Stimulated activated naive B cell treated with anti-CD40 and anti-IgM and Interleukin-4, amounts not matched to agents 10 μg/mL and 1 μg/mL and 100 μg/mL, for 72 hours (primary cell): ENCODE results near the gene INSYN2B.

Experiments used
- ATAC-seq, 2 donors: fragments of 150-1000 bp; cut with Tn5 transposase; replicated peaks; 2 replicates each; pipeline ENCODE4 v1.10.0; 2021; ENCODE audit warnings: moderate library complexity in 1 of 2
- DNase-seq: peaks from one replicate; pipeline ENCODE4 v3.0.0; 2021
- H3K27ac Mint-ChIP-seq: one replicate; pipeline ENCODE4 v1.8.0; 2022; ENCODE audit warnings: mild to moderate bottlenecking, mixed read lengths
- H3K27me3 Mint-ChIP-seq, 2 donors: one replicate each; pipeline ENCODE4 v1.8.0; 2022; ENCODE audit warnings: mixed read lengths in 2 of 2
- H3K36me3 Mint-ChIP-seq, 2 donors: one replicate each; pipeline ENCODE4 v1.8.0; 2022; ENCODE audit warnings: mixed read lengths in 2 of 2, mild to moderate bottlenecking in 1 of 2
- H3K4me1 Mint-ChIP-seq, 2 donors: one replicate each; pipeline ENCODE4 v1.8.0; 2022; ENCODE audit warnings: mixed read lengths in 2 of 2, mild to moderate bottlenecking in 1 of 2
- H3K4me3 Mint-ChIP-seq, 2 donors: one replicate each; pipeline ENCODE4 v1.8.0; 2022; ENCODE audit warnings: mild to moderate bottlenecking in 2 of 2, mixed read lengths in 2 of 2, moderate library complexity in 1 of 2
- H3K9me3 Mint-ChIP-seq, 2 donors: one replicate each; pipeline ENCODE4 v1.8.0; 2022; ENCODE audit warnings: mixed read lengths in 2 of 2, mild to moderate bottlenecking in 1 of 2

The INSYN2B gene

DNA sequence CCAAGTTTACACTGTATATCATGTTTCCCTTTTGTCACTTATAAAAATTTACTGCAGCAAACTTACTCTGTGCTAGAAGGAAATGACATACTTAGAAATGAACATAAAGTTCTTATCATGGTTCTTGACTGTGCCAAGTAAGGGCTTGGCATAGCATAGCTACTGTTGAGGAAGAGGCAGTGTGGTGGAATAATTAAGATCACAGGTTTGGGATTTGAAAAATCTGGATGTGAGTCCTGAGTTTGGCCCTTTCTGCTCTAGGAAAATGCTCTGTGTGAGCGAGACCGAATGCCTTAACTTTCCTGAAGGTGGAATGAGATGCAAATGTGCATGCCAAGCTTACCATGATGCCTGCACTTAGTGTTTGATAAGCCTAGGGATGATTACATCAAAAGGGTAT, 99.5 kb downstream of the INSYN2B start:
- peak overlapping the region; percentile 72 for H3K27ac Mint-ChIP-seq
- H3K4me1 Mint-ChIP-seq = peaks cover 20 to 36% of the 10 kb centered on the region in 2 donors
- no peaks in the 10 kb centered on the region for H3K9me3 Mint-ChIP-seq
- DNase-seq (no peak), ATAC-seq (no peak)
- H3K36me3 Mint-ChIP-seq = peaks cover 49 to 68% of the 10 kb centered on the region in 2 donors
- H3K27me3 Mint-ChIP-seq = no peaks in the 10 kb centered on the region
- H3K4me3 Mint-ChIP-seq = no peak overlapping the region

DNA sequence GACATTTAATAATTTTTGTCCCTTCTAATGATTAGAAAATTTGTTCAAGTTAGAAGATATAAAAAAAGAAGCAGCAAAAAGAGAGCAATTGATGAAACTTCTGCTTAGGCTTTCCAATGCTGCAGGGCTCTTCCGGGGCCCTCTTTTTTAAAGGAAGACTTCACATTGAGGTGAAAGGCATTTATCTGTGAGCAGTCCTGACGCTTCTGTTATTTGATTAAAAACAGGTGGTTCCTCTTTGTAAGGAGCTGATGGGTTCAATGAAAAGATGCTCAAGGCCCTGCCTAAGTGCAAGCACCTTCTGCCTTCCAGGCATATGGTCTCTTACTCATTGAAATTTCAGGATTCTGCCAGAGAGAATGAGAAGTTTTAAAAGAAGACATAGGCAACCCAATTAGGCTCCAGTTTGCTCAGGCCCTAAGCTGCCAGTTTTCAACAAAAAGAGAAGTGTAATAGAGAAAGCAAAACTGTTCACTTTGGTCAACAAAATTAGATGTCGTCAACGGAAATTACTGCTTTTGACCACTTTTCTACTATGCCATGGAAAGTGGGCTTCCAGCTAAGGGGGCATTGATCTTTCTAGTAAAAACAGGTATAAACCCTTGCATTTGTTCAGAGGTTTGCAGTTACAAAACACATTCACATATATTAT, 100.2 kb downstream of the INSYN2B start:
- DNase-seq = no peak
- H3K36me3 Mint-ChIP-seq = peaks cover 54 to 69% of the 10 kb centered on the region in 2 donors
- H3K4me3 Mint-ChIP-seq = no peak overlapping the region
- H3K27me3 Mint-ChIP-seq = no peaks in the 10 kb centered on the region
- ATAC-seq = peak; percentile 66 to 72
- H3K9me3 Mint-ChIP-seq = no peaks in the 10 kb centered on the region
- peaks cover 20 to 39% of the 10 kb centered on the region in 2 donors for H3K4me1 Mint-ChIP-seq
- peak overlapping the region; percentile 72 for H3K27ac Mint-ChIP-seq

DNA sequence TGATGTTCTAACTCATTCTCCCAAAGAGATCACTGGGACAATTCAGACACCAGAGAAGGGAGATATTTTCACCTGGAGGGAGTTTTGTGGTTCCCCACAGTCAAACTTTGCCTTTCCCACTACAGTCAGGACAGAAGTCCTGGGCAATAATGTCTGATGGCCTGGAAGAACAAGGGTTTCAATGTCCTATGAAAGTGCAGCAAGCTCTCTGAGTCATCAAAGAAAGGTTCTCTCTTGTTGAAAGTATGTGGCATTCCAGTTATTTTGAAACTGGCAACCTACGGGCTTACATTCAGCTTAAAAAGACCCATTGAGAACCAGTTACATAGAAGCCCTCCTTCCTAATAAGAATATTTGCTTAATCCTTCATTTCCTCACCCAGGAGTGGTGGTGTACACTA, 103.9 kb downstream of the INSYN2B start:
- DNase-seq (no peak), ATAC-seq (no peak)
- no peak overlapping the region for H3K4me3 Mint-ChIP-seq
- no peaks in the 10 kb centered on the region for H3K9me3 Mint-ChIP-seq
- H3K27me3 Mint-ChIP-seq = no peaks in the 10 kb centered on the region
- H3K4me1 Mint-ChIP-seq = peaks cover 19 to 40% of the 10 kb centered on the region in 2 donors
- H3K36me3 Mint-ChIP-seq = peaks cover 38 to 54% of the 10 kb centered on the region in 2 donors
- peak overlapping the region; percentile 3 for H3K27ac Mint-ChIP-seq

DNA sequence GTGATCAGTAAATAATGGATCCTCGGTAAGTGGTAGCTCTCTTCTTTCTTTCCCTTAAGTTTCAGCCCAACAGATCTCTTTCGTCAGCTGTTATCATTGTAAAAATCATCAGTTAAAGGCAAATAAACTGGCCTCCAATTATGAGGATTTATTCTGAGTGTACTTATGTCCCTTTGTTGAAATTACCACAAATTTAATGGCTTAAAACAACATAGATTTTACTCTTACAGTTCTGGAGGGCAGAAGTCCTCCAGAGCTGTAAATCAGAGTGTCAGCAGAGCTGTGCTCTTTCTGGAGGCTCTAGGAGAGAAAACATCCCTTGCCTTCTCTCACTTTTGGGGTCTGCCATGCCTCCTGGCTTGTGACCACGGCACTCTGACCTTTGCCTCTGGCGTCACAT, 104.6 kb downstream of the INSYN2B start:
- H3K4me1 Mint-ChIP-seq = peaks cover 19 to 39% of the 10 kb centered on the region in 2 donors
- DNase-seq = no peak
- peaks cover 36 to 51% of the 10 kb centered on the region in 2 donors for H3K36me3 Mint-ChIP-seq
- no peaks in the 10 kb centered on the region for H3K9me3 Mint-ChIP-seq
- peak overlapping the region; percentile 3 for H3K27ac Mint-ChIP-seq
- no peak overlapping the region for H3K4me3 Mint-ChIP-seq
- no peak for ATAC-seq
- H3K27me3 Mint-ChIP-seq = no peaks in the 10 kb centered on the region

GRCh38 chr5:169875091-169875728, 105.1 kb downstream of the INSYN2B start:
- DNase-seq (no peak), ATAC-seq (no peak)
- Mint-ChIP-seq H3K4me3 (no peak overlapping the region), H3K4me1 (peaks cover 16 to 34% of the 10 kb centered on the region in 2 donors), H3K36me3 (peaks cover 37 to 48% of the 10 kb centered on the region in 2 donors), H3K9me3 (no peaks in the 10 kb centered on the region), H3K27me3 (no peaks in the 10 kb centered on the region), H3K27ac (no peak overlapping the region)

DNA sequence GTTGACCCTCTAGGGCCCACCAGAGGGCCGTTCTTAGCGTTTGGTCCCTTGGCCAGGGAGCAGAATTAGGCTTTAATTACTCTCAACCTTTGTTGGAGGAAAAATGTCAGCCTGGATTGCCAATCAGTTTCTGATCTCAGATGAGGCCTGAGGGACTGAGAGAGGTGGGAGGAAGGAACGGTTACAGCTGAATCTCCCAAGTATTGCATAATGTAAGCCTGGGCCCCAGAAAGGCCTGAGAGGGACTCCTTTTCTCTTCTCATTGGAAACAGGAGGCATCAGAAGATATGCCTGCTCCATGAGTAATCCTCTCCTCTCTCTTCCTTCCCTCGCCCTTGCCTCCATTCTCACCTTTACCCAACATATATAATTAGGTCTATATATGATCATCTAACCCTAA, 105.7 kb downstream of the INSYN2B start:
- peaks cover 16 to 31% of the 10 kb centered on the region in 2 donors for H3K4me1 Mint-ChIP-seq
- no peaks in the 10 kb centered on the region for H3K27me3 Mint-ChIP-seq
- H3K36me3 Mint-ChIP-seq = peaks cover 40 to 54% of the 10 kb centered on the region in 2 donors
- no peak overlapping the region for H3K27ac Mint-ChIP-seq
- no peak for ATAC-seq
- no peak for DNase-seq
- no peak overlapping the region for H3K4me3 Mint-ChIP-seq
- no peaks in the 10 kb centered on the region for H3K9me3 Mint-ChIP-seq

- H3K4me1 Mint-ChIP-seq = peaks cover 12 to 27% of the 10 kb centered on the region in 2 donors
- peaks cover 39 to 54% of the 10 kb centered on the region in 2 donors for H3K36me3 Mint-ChIP-seq
Measured at GRCh38 chr5:169873642-169874041, 106.7 kb downstream of the INSYN2B start.

DNA sequence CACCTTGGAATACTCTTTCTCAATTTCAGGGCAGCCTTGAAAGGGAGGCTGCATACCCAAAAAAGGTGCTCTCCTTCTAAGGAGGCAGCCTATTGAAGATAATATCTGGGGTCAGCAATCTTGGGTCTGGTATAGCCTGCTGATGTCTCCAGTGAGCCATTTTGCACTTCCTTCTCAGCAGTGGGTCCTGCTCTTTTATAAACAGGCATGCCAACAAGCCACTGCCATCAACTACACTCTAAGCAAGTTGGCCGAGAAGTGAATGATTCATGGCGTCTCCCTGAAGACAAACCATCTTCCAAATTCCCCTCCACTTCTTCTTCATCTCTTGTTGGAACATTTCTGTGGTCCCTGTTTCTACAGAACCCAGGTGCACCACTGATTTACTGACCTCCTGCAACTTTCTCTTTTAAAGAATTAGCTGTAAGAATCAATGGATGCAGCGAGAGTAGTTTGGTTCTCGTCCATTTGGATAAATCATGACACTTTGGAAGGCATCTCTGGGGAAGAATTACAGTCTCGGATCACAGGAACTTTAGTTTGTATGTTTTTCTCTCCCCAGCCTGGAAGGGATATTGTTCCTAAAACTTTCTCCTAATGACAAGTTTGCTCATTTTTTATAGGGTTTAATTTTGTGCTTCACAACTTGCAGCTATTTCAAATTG, 108.3 kb downstream of the INSYN2B start:
- peaks cover 38 to 54% of the 10 kb centered on the region in 2 donors for H3K36me3 Mint-ChIP-seq
- H3K27ac Mint-ChIP-seq = no peak overlapping the region

More at GRCh38 chr5:169873642-169874041, 106.7 kb downstream of the INSYN2B start:
- ATAC-seq (no peak), DNase-seq (no peak)
- Mint-ChIP-seq H3K27me3 (no peaks in the 10 kb centered on the region), H3K9me3 (no peaks in the 10 kb centered on the region), H3K27ac (no peak overlapping the region), H3K4me3 (no peak overlapping the region)

GRCh38 chr5:169870211-169870610, 110.1 kb downstream of the INSYN2B start:
- no peak overlapping the region for H3K27ac Mint-ChIP-seq
- H3K36me3 Mint-ChIP-seq = peaks cover 28 to 56% of the 10 kb centered on the region in 2 donors
- no peak for ATAC-seq
- no peaks in the 10 kb centered on the region for H3K27me3 Mint-ChIP-seq
- no peak for DNase-seq
- no peak overlapping the region for H3K4me3 Mint-ChIP-seq
- H3K4me1 Mint-ChIP-seq = peaks cover 6 to 30% of the 10 kb centered on the region in 2 donors
- no peaks in the 10 kb centered on the region for H3K9me3 Mint-ChIP-seq

More for the DNA sequence above, 108.3 kb downstream of the INSYN2B start:
- ATAC-seq = no peak
- no peak for DNase-seq
- Mint-ChIP-seq H3K9me3 (no peaks in the 10 kb centered on the region), H3K4me3 (no peak overlapping the region), H3K4me1 (peaks cover 9 to 24% of the 10 kb centered on the region in 2 donors), H3K27me3 (no peaks in the 10 kb centered on the region)

- Mint-ChIP-seq H3K27ac (no peak overlapping the region), H3K4me3 (no peak overlapping the region), H3K27me3 (no peaks in the 10 kb centered on the region), H3K36me3 (peaks cover 32 to 49% of the 10 kb centered on the region in 2 donors), H3K9me3 (no peaks in the 10 kb centered on the region), H3K4me1 (peaks cover 6 to 33% of the 10 kb centered on the region in 2 donors)
- no peak for ATAC-seq
- no peak for DNase-seq
Measured at GRCh38 chr5:169869066-169869465, 111.2 kb downstream of the INSYN2B start.

DNA sequence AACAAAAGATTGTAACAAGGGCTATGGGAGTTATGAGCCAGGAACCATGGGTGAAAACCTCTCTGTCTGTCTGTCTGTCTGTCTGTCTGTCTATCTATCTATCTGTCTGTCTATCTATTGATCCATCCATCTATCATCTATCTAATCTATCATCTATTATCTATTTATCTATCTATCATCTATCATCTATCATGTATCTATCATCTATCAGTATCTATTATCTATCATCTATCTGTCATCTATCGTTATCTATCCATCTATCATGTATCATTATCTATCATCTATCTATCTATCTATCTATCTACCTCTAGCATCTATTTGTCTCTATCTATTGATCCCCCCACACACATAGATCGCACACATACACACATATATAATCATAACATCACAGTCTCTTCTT, 112.9 kb downstream of the INSYN2B start:
- peaks cover 4 to 29% of the 10 kb centered on the region in 2 donors for H3K4me1 Mint-ChIP-seq
- no peak overlapping the region for H3K27ac Mint-ChIP-seq
- H3K4me3 Mint-ChIP-seq = no peak overlapping the region
- peaks cover 33 to 52% of the 10 kb centered on the region in 2 donors for H3K36me3 Mint-ChIP-seq
- H3K9me3 Mint-ChIP-seq = no peaks in the 10 kb centered on the region
- no peak for DNase-seq
- no peak for ATAC-seq
- H3K27me3 Mint-ChIP-seq = no peaks in the 10 kb centered on the region

DNA sequence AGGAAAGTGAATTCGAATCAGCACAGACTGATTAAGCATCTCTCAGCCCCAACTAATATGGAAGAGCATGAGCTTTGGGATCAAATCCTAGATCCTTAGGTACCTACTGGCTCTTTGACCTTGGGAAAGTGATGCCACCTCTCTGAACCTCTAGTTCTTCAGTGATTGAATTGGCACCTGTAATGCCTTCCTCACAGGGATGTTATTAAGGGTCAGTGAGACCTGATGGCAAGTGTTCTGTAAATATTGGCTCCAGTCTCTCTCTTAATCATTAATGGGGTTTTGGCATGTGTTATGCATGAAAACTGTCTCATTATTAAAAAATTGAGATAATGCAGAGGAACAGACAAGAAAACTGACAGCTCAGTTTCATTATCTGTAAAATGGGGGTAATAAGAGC, 115.8 kb downstream of the INSYN2B start:
- ATAC-seq (no peak), DNase-seq (no peak)
- no peaks in the 10 kb centered on the region for H3K27me3 Mint-ChIP-seq
- peaks cover 3 to 26% of the 10 kb centered on the region in 2 donors for H3K4me1 Mint-ChIP-seq
- no peak overlapping the region for H3K27ac Mint-ChIP-seq
- no peaks in the 10 kb centered on the region for H3K9me3 Mint-ChIP-seq
- peaks cover 28 to 57% of the 10 kb centered on the region in 2 donors for H3K36me3 Mint-ChIP-seq
- no peak overlapping the region for H3K4me3 Mint-ChIP-seq

GRCh38 chr5:169862391-169862811, 117.9 kb downstream of the INSYN2B start:
- H3K27me3 Mint-ChIP-seq = no peaks in the 10 kb centered on the region
- DNase-seq = no peak
- no peaks in the 10 kb centered on the region for H3K9me3 Mint-ChIP-seq
- H3K4me1 Mint-ChIP-seq = peaks cover 7 to 27% of the 10 kb centered on the region in 2 donors
- H3K27ac Mint-ChIP-seq = no peak overlapping the region
- H3K36me3 Mint-ChIP-seq = peaks cover 26 to 53% of the 10 kb centered on the region in 2 donors
- H3K4me3 Mint-ChIP-seq = no peak overlapping the region
- no peak for ATAC-seq

GRCh38 chr5:169861934-169862333, 118.4 kb downstream of the INSYN2B start:
- no peaks in the 10 kb centered on the region for H3K27me3 Mint-ChIP-seq
- H3K9me3 Mint-ChIP-seq = no peaks in the 10 kb centered on the region
- DNase-seq (no peak), ATAC-seq (no peak)
- no peak overlapping the region for H3K4me3 Mint-ChIP-seq
- H3K36me3 Mint-ChIP-seq = peaks cover 28 to 56% of the 10 kb centered on the region in 2 donors
- H3K4me1 Mint-ChIP-seq = peaks cover 7 to 27% of the 10 kb centered on the region in 2 donors
- H3K27ac Mint-ChIP-seq = no peak overlapping the region
